Measurements from ENCODE around the gene AARS2. TPM values are rescaled to one million over a fixed set of nuclear protein-coding genes. Genes with fewer than 3 reads are reported as not detected.

The AARS2 gene
- total and polyA plus RNA-seq, 2 of the 8 experiments (the other 6 are each of a cell fraction or from before 2014, with no cell fraction given) = 8.6 to 20.4 TPM

DNA sequence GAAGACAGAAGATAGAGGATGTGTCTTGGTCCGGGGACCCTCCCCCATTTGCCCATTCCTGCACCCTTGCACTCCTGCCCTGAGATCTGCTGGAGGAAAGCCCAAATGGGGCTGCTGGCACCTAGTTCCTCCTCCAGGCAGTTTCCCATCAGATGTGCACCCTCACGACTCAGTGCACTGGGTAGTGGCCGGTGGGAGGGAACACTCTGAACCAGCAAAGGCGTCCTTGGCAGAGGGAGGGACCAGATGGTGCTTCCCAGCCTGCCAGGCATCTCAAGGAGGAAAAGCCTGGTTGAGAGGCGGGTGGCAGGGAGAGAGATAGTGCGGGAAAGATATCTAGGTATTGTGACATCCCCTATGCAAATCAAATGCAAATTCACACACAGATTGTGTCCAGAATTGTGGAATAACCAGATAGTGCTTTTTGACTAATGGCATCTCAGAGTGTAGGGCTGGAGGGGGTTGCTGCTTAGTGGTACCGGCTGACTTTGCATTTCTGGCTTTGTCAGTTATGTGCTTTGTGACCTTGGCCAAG lies 23.4 kb downstream of the AARS2 start:
- CTCF ChIA-PET (ENCODE audit: partially characterized antibody) = interaction anchor here (1.0 to 3.0 kb wide), 6 partner anchors 8 to 22 kb away, joined by 3 to 13 read pairs (median 6); no protein-coding TSS in a partner anchor
- WGBS, 2 experiments (ENCODE audit: extremely low coverage in 1 of 2, insufficient coverage in 1 of 2, insufficient read length in 1 of 2, insufficient replicate concordance in 2 of 2, low coverage in 1 of 2, low lambda C conversion rate in 2 of 2, missing lambda C conversion rate in 1 of 2) = 78% methylated on average over 7 of the region's 7 CpGs; no CpG with 5 or more reads in 1 of the 2 experiments

More for the DNA sequence above, 23.4 kb downstream of the AARS2 start:
- Histone ChIP-seq H3K4ac (replicated peaks; ENCODE audit: insufficient read length, low read depth, low read length) (no peak overlapping the region), H4K8ac (ENCODE audit: extremely low read depth, insufficient read depth, low read length) (peak overlapping the region; percentile 8), H3K27me3 (replicated peaks in 1 of 4; ENCODE audit: control insufficient read depth in 3 of 4, extremely low read depth in 1 of 4, insufficient read depth in 3 of 4, low read length in 3 of 4) (peaks cover 0 to 7% (median 1%) of the 10 kb centered on the region in 4 experiments; a peak in 3 of 7 replicates), H2BK20ac (ENCODE audit: low read length) (no peak overlapping the region), H3K23me2 (ENCODE audit: low read depth, low read length) (no peaks in the 10 kb centered on the region), H2BK12ac (ENCODE audit: low read depth, low read length) (no peak overlapping the region), H2BK5ac (ENCODE audit: low read depth, low read length) (no peak overlapping the region), H3K4me1 (replicated peaks in 1 of 4; ENCODE audit: control insufficient read depth in 3 of 4, insufficient read depth in 4 of 4, low read length in 3 of 4) (no peaks in the 10 kb centered on the region), H2AK5ac (ENCODE audit: low read depth, low read length) (no peak overlapping the region), H3K56ac (replicated peaks; ENCODE audit: insufficient read length, low read depth, low read length) (no peak overlapping the region), H3K18ac (ENCODE audit: extremely low read depth, low read length) (no peak overlapping the region), H3K4me2 (ENCODE audit: insufficient read depth in 1 of 2, low read depth in 2 of 2, low read length in 2 of 2) (no peak overlapping the region), H3K9ac (replicated peaks in 1 of 4; ENCODE audit: extremely low read depth in 1 of 4, low read depth in 3 of 4, low read length in 3 of 4) (no peak overlapping the region), H3K79me1 (ENCODE audit: low read depth, low read length) (no peaks in the 10 kb centered on the region), H4K5ac (ENCODE audit: insufficient read length, low read depth, low read length) (no peak overlapping the region), H3K9me3 (ENCODE audit: insufficient read depth in 2 of 2, low read depth in 1 of 2, low read length in 1 of 2) (no peaks in the 10 kb centered on the region), H3K4me3 (ENCODE audit: extremely low read depth in 1 of 4, insufficient read depth in 2 of 4, low read depth in 3 of 4, low read length in 4 of 4) (no peak overlapping the region), H4K91ac (replicated peaks; ENCODE audit: insufficient read length, low read length) (no peak overlapping the region), H3K14ac (ENCODE audit: insufficient read length) (no peak overlapping the region), H3K36me3 (ENCODE audit: control insufficient read depth in 2 of 4, insufficient read depth in 4 of 4, low read length in 3 of 4) (no peaks in the 10 kb centered on the region), H4K20me1 (replicated peaks in 1 of 2; ENCODE audit: control insufficient read depth in 1 of 2, insufficient read depth in 2 of 2, low read length in 2 of 2) (no peaks in the 10 kb centered on the region), H2BK120ac (replicated peaks; ENCODE audit: low read depth, low read length) (no peak overlapping the region), H3K27ac (ENCODE audit: low read depth, low read length) (no peak overlapping the region), H3K79me2 (ENCODE audit: control insufficient read depth in 1 of 2, insufficient read depth in 2 of 2, low read length in 2 of 2) (no peaks in the 10 kb centered on the region), H2BK15ac (ENCODE audit: low read length) (no peak overlapping the region), H3K23ac (ENCODE audit: insufficient read length) (no peak overlapping the region), H2AFZ (ENCODE audit: low read length) (no peak overlapping the region)
- POLR2A ChIA-PET (ENCODE audit: partially characterized antibody) = interaction anchor here (1.0 to 5.1 kb wide), 4 partner anchors 7 to 64 kb away, joined by 3 to 48 read pairs (median 6); no protein-coding TSS in a partner anchor
- DNase-seq (ENCODE audit: low read depth in 1 of 2, low spot score in 2 of 2) (no peak), FAIRE-seq (no peak)
- TF ChIP-seq CEBPB (IDR thresholded peaks at IDR 0.05; ENCODE audit: low read depth, low read length) (no peak), TAF1 (IDR thresholded peaks at IDR 0.05; ENCODE audit: low read depth, low read length) (no peak), KDM1A (IDR thresholded peaks at IDR 0.05; ENCODE audit: borderline replicate concordance, low read length) (no peak), RBBP5 (IDR thresholded peaks at IDR 0.05; ENCODE audit: borderline replicate concordance, low read depth, low read length) (no peak), RNF2 (IDR thresholded peaks at IDR 0.05; ENCODE audit: borderline replicate concordance, low read depth, low read length, missing control alignments, poor library complexity, severe bottlenecking) (no peak), TAF7 (optimal IDR thresholded peaks at IDR 0.05; ENCODE audit: borderline replicate concordance, low read depth, low read length) (no peak), BACH1 (IDR thresholded peaks at IDR 0.05; ENCODE audit: low read length) (no peak), EGR1 (IDR thresholded peaks at IDR 0.05; ENCODE audit: borderline replicate concordance, low read depth, low read length) (no peak), SP1 (IDR thresholded peaks at IDR 0.05; ENCODE audit: low read depth, low read length) (no peak), KDM5A (IDR thresholded peaks at IDR 0.05; ENCODE audit: low read length) (no peak)
